Measurements from ENCODE around the gene SLC46A1.

The SLC46A1 gene

GRCh38 chr17:28381141-28381825 lies 24.7 kb downstream of the SLC46A1 start:
- DNase-seq (ENCODE audit: low read depth in 2 of 2): no peak

- DNase-seq (ENCODE audit: low read depth in 2 of 2): no peak
Observed at GRCh38 chr17:28379814-28380801, 25.9 kb downstream of the SLC46A1 start.

- no peak for DNase-seq (ENCODE audit: low read depth in 2 of 2)
Observed at GRCh38 chr17:28372945-28373274, 33.1 kb downstream of the SLC46A1 start.

GRCh38 chr17:28372203-28372944 lies 33.6 kb downstream of the SLC46A1 start:
- DNase-seq (ENCODE audit: low read depth in 2 of 2): no peak

GRCh38 chr17:28371245-28372202 lies 34.5 kb downstream of the SLC46A1 start, which contains the start of gene SARM1:
Gene SARM1, plus strand, starts transcription at chr17:28371694. Its CDS starts 339 bp downstream, at chr17:28372033.
- DNase-seq (ENCODE audit: low read depth in 2 of 2): peak; percentile 78 to 90

GRCh38 chr17:28370744-28371103 lies 35.3 kb downstream of the SLC46A1 start:
- no peak for DNase-seq (ENCODE audit: low read depth in 2 of 2)

- DNase-seq (ENCODE audit: low read depth in 2 of 2): no peak
Observed at GRCh38 chr17:28370035-28370743, 35.8 kb downstream of the SLC46A1 start, which contains the start of gene VTN. Gene VTN, minus strand, starts transcription at chr17:28370307. Its CDS starts 104 bp downstream, at chr17:28370203.

- no peak for DNase-seq (ENCODE audit: low read depth in 2 of 2)
Observed at GRCh38 chr17:28369684-28370034, 36.4 kb downstream of the SLC46A1 start.

- DNase-seq (ENCODE audit: low read depth in 2 of 2): no peak
Observed at GRCh38 chr17:28368915-28369683, 36.9 kb downstream of the SLC46A1 start.

- no peak for DNase-seq (ENCODE audit: low read depth in 2 of 2)
Observed at GRCh38 chr17:28368306-28368831, 37.6 kb downstream of the SLC46A1 start.

GRCh38 chr17:28367641-28368305 lies 38.2 kb downstream of the SLC46A1 start:
- DNase-seq (ENCODE audit: low read depth in 2 of 2): no peak

GRCh38 chr17:28366605-28367004 lies 39.4 kb downstream of the SLC46A1 start:
- no peak for DNase-seq (ENCODE audit: low read depth in 2 of 2)

- no peak for DNase-seq (ENCODE audit: low read depth in 2 of 2)
Observed at GRCh38 chr17:28365487-28365886, 40.5 kb downstream of the SLC46A1 start.

- DNase-seq (ENCODE audit: low read depth in 2 of 2): no peak
Observed at GRCh38 chr17:28364665-28365363, 41.2 kb downstream of the SLC46A1 start, which contains the start of gene SEBOX. Gene SEBOX, minus strand, starts transcription at chr17:28365199. Its CDS starts 48 bp downstream, at chr17:28365151.

GRCh38 chr17:28363776-28364650 lies 42.0 kb downstream of the SLC46A1 start:
- DNase-seq (ENCODE audit: low read depth in 2 of 2): no peak

GRCh38 chr17:28363186-28363585 lies 42.8 kb downstream of the SLC46A1 start:
- DNase-seq (ENCODE audit: low read depth in 2 of 2): no peak

- no peak for DNase-seq (ENCODE audit: low read depth in 2 of 2)
Observed at GRCh38 chr17:28357901-28358197, 48.2 kb downstream of the SLC46A1 start.
